Activated CD4-positive, alpha-beta T cell treated with anti-CD3 and anti-CD28 coated beads for 48 hours (primary cell): Measurements from ENCODE around the gene PPP3R1.

Experiments
- DNase-seq: peaks from one replicate; pipeline ENCODE4 v3.0.0-alpha.2; 2020

PPP3R1 gene, protein sequence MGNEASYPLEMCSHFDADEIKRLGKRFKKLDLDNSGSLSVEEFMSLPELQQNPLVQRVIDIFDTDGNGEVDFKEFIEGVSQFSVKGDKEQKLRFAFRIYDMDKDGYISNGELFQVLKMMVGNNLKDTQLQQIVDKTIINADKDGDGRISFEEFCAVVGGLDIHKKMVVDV

DNA sequence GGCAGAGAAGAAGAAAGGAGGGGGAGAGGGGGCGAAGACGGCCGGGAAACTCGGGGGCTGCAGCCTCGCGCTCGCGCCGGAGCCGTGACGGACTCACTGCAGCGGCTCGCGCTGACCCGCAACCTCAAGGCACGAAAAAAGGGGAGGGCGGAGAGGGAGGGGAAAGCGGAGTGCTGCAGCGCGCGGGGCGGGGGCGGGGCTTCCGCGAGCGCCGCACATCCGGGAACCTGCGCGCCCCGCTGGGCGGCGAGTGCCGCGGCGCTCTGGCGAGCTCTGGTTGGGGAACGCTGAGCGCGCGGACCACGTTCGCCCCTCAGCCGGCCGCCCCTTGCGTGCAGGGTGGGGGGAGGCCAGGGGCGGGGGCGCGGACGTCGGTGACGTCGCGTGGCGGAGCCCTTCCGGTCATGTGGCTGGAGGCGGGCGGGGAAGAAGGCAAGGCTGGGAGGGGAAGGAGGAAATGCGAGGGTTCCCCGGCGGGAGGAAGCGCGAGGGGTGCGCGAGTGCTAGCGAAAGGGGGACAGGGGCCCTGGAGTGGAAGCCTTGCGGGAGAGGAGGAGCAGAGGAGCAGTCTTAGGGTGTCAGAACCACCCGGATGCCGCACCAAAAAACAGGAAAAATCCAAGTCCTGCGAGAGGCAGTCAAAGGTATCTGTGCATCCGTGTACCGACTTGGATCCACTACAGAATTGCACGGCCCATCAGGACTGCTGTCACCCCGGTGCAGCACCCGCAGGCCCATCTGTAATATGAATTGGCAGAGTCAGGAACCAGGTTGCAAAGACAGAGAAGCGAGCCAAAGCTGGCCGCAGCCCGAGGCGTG, at the start of gene PPP3R1:
Gene PPP3R1 (minus strand): TSS at position 133 of the 819 bp plus-strand sequence. CDS start 405 bp downstream, outside the sequence.
- peak; percentile 95 for DNase-seq

DNA sequence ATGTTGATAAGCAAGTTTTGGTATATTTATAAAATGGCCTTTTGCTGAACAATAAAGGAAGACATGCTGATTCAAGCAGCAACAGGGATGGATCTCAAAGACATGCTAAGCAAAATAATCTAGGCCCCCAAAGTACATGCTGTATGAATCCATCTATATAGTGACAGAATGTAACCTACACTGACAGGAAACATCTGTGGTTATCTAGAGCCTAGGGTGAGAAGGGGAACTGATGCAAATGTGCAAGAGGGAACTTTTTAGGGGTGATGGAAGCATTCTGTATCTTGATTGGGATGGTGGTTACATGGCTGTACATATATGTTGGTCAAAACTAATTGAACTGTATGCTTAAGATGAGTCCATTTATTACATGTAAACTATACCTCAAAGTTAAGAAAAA, 43.2 kb upstream of the PPP3R1 start:
- no peak for DNase-seq

DNA sequence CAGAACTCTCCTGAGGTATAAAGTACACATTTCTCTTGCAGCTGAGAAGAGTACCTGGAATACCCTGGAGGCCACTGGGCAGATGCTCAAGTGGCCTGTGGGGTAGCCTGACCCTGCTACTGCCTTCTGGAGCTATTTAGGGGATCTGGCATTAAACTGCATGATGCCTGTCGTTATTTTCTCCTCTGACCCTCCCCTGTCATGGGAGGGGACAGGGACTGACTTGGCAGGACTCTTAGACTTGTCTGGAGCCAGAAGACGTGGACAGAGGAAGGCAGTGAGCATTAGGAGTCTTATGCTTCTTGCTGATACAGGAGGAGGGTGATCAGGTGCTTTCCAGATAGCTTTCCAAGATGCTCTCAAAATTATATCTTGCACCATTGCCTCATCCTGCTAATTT, 42.6 kb upstream of the PPP3R1 start:
- DNase-seq: no peak

DNA sequence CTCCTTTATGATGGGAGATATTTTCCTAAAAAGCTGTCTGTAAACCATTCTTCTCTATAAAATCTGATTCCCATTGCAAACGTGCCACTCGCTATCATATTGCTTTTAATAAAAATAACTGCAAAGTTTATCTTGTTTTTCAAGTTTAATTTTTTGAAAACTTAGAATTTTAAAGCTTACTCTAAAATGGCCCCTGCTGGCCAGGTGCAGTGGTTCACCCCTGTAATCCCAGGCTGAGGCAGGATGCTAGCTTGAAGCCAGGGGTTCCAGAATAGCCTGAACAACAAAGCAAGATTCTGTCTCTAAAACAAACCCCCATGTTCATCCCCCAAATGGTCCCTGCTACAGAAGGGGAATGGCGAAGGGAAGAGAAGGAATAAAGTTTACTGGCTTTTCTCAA, 41.9 kb upstream of the PPP3R1 start:
- DNase-seq: no peak

DNA sequence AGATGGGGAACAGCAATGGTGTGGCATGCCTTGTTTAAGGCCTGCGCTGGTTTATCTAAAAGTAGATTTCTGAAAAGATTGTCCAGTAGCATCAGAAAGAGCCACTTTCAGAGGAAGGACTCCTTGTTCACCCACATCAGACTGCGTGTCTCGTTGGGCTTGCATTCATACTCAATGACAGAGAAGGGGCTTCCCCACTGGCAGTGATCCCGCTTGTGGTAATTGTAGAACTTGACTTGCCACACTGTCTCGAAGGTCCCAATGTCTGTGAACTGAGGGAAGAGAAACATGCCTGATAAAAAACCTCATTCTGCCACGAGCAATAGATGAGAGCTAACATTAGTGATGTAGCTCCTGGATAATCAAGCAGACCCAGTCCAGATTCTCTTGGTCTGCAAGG, 41.4 kb upstream of the PPP3R1 start:
- no peak for DNase-seq

DNA sequence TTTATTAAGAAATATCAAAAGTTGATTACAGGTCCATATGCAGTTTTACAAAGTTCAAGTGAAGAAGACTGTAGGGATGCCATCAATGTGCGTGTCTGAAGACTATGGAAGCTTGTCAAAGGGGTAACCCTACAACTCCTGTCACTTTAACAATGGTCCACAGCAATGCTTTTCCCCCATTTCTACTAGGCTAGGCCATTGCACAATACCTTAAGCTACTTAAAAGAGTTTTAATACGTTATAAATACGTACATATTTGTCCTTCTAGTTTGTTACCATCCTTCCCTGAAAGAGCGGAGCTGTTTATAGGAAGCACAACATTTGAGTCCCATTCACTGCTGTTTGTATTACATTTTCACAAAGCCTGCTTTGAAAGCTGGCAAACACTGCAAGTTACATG, 40.7 kb upstream of the PPP3R1 start:
- DNase-seq: no peak

DNA sequence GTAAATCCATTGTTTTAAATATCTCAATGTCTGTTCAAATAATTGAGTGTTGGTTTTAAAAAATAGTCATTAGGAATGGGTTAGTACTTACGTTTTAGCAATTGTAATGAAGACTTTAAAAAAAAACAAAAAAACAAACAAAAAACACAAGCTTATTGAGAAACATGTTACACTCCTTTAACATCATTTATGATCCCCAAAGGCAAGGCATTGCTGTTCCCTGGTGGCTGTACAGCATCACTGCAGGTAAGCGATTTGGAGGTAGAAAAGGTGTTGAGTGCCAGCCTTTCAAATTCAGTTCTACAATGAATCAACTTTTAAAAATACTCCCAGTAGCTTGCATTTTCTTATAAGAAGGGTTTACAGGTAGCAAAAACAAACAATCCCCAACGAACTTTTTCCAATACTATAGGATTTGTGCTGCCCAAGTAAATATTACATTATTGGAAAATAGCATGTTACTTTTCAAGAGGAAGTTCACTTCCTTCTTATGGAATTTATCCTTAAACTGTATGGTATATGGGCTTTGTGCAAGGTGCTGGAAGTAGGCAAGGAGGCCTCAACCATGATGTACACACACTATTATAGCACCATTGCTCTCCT, 39.9 kb upstream of the PPP3R1 start:
- DNase-seq: peak; percentile 10

DNA sequence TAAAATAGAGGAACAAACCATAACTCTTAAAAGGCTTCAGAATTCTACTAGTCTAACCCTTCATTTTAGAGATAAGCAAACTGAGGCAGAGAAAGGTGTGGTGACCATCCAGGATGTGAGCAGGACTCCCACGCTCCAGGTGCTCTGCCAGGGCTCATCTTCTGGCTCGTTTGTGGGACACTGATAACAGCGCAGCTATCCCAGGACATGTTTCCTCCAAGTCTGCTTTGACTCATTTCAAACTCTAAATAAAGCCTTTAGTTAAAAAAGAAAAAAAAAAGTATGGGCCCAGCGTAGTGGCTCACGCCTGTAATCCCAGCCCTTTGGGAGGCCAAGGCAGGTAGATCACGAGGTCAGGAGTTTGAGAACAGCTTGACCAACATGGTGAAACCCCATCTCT, 39.0 kb upstream of the PPP3R1 start:
- no peak for DNase-seq

DNA sequence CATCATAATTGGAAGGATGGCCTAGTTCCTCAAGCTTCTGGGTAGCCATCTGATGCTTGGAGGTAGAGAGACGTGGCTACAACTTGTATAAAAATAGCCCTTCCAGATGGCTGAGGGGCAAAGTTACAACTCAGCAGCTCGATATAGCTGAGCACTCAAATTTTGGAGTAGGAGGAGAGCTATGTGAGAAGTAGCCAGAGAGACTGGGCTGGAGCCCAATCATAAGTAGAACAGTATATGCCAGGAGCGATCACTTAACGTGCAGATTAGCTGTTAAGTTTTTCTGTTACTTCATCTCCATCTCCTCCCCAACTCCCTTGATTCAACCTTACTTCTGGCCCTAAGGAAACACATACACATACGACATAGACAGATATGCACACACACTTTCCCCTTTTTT, 38.6 kb upstream of the PPP3R1 start:
- no peak for DNase-seq

DNA sequence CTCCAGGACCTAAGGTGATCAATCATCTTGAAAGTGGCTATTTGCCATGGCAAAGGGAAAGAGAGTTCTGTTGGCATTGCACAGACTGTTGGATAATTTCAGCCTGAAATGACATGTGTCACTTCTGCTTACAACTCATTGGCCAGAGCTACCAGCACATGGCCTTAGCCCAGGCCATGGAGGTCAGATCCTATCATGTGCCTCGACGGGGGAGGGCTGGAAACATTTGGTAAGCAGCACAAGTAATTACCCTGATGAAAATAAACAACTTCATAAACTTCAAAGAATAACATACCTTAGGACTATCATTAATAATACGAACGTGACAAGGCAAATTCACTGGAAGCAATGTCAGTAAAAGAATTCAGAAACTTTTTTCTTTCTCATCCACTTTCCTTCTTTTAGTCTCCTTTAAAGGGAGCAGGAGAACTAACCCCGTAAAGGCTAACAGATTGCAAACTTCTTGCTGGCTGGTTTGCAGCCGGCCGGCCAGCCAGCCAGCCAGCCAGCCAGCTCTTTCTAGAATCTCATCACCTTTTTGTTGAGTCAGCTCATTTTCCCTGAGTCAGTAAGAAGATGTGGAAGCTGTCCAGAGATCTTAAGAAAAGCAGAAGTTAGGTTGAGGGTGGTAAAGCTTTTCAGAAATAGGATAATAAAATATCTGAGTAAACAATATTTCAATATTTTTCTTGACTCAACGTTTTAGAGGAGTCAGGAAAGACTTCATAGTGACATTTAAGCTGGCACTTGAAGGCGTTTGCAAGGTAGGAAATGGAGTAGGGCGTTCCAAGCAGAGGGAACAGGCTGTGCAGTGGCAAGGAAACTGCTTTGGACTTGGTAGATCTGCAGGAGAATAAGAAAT, 35.5 kb upstream of the PPP3R1 start:
- no peak for DNase-seq

DNA sequence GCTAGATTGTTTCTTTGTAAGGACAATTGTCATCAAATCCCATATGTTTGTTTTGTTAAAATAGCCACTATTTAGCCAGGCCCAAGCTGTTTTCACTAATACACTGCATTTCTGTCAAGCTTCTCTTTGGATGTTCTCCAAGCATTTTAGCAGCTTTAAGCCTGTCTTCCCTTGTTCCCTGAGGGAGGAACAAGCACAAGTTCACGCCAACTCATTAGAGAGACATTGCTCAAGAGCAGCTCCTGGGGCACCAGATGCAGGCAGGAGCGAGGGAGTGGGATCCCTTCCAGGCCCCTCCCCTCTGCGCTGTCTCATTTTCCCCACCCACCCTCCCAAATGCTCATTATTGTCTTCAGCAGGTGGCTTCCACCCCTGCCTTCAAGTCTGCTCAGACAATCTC, 32.6 kb upstream of the PPP3R1 start:
- DNase-seq: no peak

DNA sequence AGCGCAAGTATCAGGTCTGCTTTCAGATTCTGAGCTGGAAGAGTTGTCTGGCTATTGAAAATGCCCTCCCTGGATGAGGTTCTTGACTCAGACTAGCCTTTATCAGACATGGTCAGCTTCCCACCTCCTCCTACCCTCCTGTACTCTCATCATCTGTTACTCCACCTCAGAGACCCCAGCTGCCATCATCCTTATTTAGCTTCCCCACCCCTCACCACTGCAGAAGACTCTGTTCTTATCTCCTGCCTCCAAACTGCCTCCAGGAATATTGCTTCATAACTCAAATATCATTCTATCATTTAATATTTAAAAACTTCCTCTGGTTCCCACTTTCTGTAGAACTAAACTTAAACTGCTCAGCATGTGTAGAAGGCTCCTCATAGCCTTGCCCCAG, 31.1 kb upstream of the PPP3R1 start:
- no peak for DNase-seq

DNA sequence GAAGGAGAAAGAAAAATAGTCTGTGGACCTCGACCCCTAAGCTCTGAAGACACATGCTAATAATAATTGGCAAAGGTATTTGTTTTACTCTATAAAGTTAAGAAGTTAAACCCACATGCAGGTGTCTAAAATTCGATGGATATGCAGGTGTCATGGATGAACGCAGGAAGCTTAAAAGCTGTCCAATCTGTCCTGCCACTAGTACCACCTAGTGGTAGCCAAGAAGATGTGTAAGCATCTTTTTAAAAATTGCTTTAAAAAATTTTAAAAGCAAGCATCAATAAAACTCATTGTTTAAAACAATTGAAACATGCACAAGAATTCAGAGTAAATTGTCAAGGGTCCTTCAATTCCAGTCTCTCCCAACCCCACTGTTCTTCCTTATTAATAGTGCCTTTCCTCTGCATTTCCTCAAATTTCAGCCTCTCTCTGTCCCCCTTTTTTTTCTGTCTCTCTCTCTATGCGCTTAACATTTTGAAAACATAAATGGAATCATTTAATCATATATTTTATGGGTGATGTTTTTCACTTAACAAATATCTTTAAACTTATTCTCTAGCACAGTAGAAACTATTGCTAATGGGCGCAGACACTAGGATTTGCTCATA, 30.6 kb upstream of the PPP3R1 start:
- DNase-seq: peak; percentile 13

DNA sequence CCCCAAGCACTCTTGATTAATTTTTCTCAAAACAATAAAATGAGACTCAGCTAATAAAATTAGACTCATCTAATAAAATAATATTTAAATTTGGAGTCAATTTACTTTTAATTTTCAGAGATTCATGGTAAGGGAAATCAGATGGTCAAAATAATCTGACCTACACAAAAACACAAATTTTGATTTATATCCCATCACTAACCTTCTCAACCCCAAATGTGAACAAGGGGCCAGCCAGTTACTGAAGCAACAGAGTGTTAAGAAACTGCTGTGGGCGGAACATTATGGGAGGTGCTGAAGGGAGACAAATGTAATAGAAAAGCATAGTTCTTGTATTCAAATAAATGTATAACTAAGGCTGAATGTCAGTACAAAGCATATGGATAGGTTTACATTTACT, 28.5 kb upstream of the PPP3R1 start:
- DNase-seq: no peak

DNA sequence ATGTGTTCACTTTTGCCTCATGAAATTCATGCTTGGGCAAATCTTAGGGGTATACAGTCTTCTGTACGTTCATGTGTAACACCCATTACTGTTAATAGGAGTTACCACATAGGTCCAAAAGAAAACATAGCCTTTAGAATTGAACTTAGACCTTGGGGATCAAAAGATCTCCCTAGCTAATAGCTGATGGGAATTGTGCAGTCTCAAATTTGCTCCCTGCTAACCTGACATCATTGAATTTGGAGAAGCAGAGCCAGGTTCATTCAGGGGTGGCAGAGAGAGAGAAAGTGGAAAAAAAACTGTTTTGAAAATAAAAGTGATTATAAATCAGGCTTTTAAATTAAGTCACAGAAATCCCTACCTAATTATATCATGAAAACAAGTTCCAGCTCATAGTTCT, 28.0 kb upstream of the PPP3R1 start:
- no peak for DNase-seq

DNA sequence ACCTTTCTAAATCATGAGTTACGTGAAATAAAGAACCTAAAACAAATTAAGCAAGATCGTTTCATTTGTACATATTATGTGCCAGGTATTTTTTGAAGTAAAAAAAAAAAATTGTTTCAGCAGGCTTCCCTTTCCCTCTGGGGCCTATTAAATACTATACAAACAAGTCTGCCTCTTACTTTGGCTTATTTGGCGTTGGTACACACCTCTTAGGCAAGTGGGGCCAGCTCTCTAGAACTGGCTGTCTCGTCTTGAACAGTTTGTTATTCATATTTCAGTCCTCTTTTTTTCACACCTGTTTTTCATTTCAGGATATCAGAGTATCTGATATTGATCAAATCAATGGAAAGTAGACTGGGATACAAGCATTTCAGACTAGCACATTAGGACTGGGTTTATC, 27.4 kb upstream of the PPP3R1 start:
- DNase-seq: no peak

DNA sequence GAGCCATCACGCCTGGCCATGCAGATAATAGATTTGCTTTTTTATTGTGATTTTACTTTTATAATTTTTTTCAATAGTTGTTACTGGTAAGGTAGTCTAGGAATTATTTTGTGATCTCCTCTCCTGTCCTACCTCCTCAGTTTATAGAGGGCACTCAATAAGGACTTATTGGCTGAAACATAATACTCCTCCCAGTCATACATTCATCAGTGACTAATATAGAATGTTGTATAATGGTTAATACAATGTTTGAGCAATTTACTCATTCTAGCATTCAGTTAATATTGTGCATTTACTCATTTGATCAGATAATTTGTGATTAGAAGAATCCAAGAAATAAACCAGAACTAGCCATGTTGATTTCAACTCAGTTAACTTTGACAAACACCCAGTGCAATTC, 25.8 kb upstream of the PPP3R1 start:
- no peak for DNase-seq

DNA sequence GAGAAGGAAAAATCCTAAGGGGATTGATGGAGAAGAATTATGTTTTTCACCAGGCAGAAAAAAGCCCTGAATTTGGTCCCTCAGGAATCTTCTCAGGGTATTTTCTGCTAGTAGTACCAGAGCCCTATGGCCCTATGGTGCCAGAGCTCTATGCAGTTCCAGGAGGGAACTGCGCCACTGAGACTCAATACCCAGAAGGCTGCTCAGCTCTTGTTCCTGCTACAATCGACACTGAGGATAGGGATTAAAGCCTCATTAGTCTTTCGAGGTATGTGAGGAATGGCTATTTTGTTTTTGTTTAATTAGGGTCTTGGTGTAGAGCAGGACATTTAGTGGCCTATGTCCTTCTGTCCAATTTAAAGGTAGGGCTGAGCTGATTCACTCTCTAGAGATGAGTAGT, 21.7 kb upstream of the PPP3R1 start:
- DNase-seq: no peak

DNA sequence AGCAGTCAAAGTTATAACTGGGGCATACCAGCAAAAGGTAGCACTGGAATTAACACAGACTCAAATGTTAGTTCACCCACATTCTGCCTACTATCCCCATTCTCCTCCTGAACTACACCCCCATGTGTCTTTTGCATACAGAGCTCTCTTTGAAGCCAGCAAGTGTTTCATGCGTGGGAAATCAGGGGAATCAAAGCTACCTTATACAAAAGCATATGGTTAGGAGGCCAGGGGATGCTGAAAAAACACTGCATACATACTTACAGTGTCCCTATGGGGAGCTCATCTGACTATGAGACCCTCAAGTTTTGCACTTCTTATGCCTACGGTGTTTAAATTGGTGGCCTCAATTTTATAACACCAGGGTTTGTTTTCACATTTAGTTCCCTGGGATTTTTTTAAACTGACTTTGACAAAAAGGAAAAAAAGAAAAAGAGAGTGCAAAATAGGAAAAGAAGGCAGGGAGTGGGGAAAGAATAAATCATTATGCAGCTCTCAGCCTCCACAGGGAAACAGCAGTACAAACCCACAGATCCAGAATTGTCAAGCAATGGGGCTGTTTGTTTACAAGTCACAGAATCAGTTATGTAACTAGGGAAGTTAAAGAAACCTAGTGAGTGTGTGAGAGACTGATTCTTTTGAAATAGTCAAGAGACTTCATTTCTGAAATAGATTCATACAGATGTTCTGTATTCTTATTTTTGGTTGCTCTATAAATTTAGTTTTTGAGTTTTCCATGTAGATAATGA, 20.1 kb upstream of the PPP3R1 start:
- DNase-seq: no peak

DNA sequence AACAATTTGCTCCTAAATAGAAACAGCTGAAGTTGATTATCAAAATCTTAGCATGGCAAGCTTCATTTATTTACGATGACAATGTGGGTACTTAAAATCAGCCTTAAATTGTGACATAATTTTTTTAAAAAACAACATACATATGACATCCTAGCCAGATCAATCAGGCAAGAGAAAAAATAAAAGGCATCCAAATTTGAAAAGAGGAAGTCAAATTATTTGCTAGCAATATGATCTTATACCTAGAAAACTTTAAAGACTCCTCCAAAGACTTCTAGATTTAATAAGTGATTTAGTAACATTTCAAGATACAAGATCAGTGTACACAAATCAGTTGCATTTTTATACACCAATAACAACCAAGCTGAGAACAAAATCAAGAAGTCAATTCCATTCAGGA, 14.3 kb upstream of the PPP3R1 start:
- DNase-seq: no peak

DNA sequence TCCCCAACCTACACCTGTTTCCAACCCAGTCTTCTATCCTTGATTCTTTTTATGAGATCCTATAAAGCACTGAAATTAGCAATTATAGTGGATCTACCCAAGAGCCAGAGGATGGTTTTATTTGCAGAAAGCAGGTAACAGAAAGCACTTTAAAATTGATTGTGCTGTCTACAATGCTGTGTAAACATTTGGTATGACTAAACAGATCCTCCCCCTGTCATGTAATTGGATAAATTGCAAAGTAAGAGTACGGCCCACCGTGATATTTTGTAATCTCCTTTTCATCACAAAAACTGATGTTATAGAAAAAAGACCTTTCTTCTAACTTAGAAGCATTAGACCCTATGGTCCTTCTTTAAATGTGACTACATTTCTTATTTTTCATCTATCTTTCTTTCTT, 11.3 kb upstream of the PPP3R1 start:
- DNase-seq: no peak

DNA sequence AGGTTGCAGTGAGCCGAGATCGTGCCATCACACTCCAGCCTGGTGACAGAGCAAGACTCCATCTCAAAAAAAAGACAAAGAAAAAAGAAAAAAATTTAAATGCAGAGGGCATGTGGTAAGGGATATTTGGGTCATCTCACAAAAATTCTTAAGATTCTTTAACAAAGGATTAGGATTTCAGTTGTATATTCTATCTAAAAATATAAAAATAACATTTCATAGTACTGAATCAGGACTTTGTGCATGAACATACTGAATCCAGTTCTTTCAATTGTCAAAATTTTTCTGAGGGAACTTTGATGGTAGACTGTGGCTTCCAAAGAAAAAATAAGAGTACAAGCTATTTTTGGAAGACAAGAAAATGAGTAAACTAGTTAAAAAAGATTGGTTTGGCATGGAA, 6.5 kb upstream of the PPP3R1 start:
- DNase-seq: no peak
